ENCODE results near the gene ADPRHL1. TPM values are rescaled to one million over a fixed set of nuclear protein-coding genes. Genes with fewer than 3 reads are reported as not detected.

Gene ADPRHL1
- total RNA-seq, 1 donor from 2014 or later: 8.4 TPM

DNA sequence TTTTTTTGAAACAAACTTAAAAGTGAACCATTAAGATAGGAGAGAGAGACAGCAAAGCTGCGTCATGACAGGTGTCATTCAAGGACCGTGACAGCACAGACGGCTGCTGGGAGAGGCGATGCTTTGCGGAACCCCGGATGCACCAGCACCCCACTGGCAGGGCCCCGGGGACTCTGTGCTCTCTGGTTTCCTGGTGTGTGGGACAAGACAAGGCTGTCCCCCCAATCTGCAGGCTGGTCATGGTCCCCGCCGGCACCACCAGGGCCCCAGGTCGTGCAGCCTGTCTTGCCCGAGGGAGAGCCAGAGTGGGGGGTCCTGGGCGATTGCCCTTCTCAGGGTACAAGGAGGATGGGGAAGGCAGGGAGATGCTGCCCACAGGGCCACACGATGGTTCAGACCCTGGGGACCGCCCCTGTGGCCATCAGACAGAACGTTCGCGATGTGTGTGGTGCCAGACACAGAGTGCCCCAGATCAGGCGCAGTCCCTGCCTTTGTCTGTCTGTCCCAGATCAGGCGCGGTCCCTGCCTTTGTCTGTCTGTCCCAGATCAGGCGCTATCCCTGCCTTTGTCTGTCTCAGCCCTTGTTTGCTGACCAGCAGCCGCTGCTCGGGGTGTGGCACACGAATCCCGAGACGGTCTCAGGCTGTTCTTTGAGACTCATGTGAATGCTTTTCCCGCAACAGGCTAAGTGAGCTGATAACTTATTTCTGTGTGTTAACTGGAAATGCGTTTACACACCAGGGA, 36.1 kb downstream of the ADPRHL1 start:
- Mint-ChIP-seq H3K27me3 (ENCODE audit: low read depth) (no peaks in the 10 kb centered on the region), H3K4me1 (ENCODE audit: low read depth) (peaks cover 26% of the 10 kb centered on the region), H3K9me3 (ENCODE audit: low read depth) (peaks cover 3% of the 10 kb centered on the region), H3K36me3 (ENCODE audit: low read depth) (peaks cover 10% of the 10 kb centered on the region), H3K4me3 (ENCODE audit: unreplicated experiment) (no peak overlapping the region), H3K27ac (ENCODE audit: unreplicated experiment) (no peak overlapping the region)
- DNase-seq (ENCODE audit: low spot score): no peak
- TF ChIP-seq, protein P1, sequence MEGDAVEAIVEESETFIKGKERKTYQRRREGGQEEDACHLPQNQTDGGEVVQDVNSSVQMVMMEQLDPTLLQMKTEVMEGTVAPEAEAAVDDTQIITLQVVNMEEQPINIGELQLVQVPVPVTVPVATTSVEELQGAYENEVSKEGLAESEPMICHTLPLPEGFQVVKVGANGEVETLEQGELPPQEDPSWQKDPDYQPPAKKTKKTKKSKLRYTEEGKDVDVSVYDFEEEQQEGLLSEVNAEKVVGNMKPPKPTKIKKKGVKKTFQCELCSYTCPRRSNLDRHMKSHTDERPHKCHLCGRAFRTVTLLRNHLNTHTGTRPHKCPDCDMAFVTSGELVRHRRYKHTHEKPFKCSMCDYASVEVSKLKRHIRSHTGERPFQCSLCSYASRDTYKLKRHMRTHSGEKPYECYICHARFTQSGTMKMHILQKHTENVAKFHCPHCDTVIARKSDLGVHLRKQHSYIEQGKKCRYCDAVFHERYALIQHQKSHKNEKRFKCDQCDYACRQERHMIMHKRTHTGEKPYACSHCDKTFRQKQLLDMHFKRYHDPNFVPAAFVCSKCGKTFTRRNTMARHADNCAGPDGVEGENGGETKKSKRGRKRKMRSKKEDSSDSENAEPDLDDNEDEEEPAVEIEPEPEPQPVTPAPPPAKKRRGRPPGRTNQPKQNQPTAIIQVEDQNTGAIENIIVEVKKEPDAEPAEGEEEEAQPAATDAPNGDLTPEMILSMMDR (IDR thresholded peaks at IDR 0.05): no peak

GRCh38 chr13:113415825-113416224, 37.5 kb downstream of the ADPRHL1 start:
- DNase-seq (ENCODE audit: low spot score): no peak
- TF ChIP-seq, protein P1 (IDR thresholded peaks at IDR 0.05): no peak
- no peak overlapping the region for H3K27ac Mint-ChIP-seq (ENCODE audit: unreplicated experiment)
- H3K4me3 Mint-ChIP-seq (ENCODE audit: unreplicated experiment): no peak overlapping the region
- no peaks in the 10 kb centered on the region for H3K27me3 Mint-ChIP-seq (ENCODE audit: low read depth)
- peaks cover 3% of the 10 kb centered on the region for H3K9me3 Mint-ChIP-seq (ENCODE audit: low read depth)
- H3K4me1 Mint-ChIP-seq (ENCODE audit: low read depth): peaks cover 29% of the 10 kb centered on the region
- H3K36me3 Mint-ChIP-seq (ENCODE audit: low read depth): peaks cover 10% of the 10 kb centered on the region

DNA sequence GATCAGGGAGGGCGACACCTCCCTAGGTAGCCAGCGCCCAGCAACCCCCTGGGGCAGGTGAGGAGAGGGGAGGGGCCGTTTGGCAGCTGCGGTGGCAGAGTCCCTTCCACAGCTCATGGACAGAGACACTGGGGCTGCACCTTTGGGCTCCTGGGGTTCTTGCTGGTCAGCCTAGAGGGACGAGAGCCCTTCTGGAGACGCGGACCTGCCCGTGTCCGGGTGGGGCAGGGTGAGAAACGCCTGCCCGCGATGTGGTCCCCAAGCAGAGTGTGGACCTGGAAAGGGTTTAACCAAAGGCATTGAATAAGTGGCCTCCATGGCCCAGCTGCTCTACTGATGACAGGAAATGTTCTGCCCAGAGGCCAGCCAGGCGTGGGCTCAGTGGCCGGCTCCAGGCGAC, 38.3 kb downstream of the ADPRHL1 start:
- Mint-ChIP-seq H3K9me3 (ENCODE audit: low read depth) (peaks cover 3% of the 10 kb centered on the region), H3K4me3 (ENCODE audit: unreplicated experiment) (no peak overlapping the region), H3K4me1 (ENCODE audit: low read depth) (peaks cover 37% of the 10 kb centered on the region), H3K27me3 (ENCODE audit: low read depth) (no peaks in the 10 kb centered on the region), H3K36me3 (ENCODE audit: low read depth) (peaks cover 6% of the 10 kb centered on the region), H3K27ac (ENCODE audit: unreplicated experiment) (no peak overlapping the region)
- no peak for DNase-seq (ENCODE audit: low spot score)
- TF ChIP-seq, protein P1 (IDR thresholded peaks at IDR 0.05): no peak

GRCh38 chr13:113414335-113414734, 39.0 kb downstream of the ADPRHL1 start:
- TF ChIP-seq, protein P1 (IDR thresholded peaks at IDR 0.05): no peak
- Mint-ChIP-seq H3K27ac (ENCODE audit: unreplicated experiment) (peak overlapping the region; percentile 91), H3K4me3 (ENCODE audit: unreplicated experiment) (no peak overlapping the region), H3K36me3 (ENCODE audit: low read depth) (peaks cover 2% of the 10 kb centered on the region), H3K4me1 (ENCODE audit: low read depth) (peaks cover 44% of the 10 kb centered on the region), H3K9me3 (ENCODE audit: low read depth) (peaks cover 3% of the 10 kb centered on the region), H3K27me3 (ENCODE audit: low read depth) (no peaks in the 10 kb centered on the region)
- no peak for DNase-seq (ENCODE audit: low spot score)

- TF ChIP-seq, protein P1 (IDR thresholded peaks at IDR 0.05): peak; percentile 16
- Mint-ChIP-seq H3K4me1 (ENCODE audit: low read depth) (peaks cover 49% of the 10 kb centered on the region), H3K9me3 (ENCODE audit: low read depth) (peaks cover 3% of the 10 kb centered on the region), H3K4me3 (ENCODE audit: unreplicated experiment) (peak overlapping the region; percentile 36), H3K27me3 (ENCODE audit: low read depth) (no peaks in the 10 kb centered on the region), H3K27ac (ENCODE audit: unreplicated experiment) (peak overlapping the region; percentile 91), H3K36me3 (ENCODE audit: low read depth) (peaks cover 2% of the 10 kb centered on the region)
- DNase-seq (ENCODE audit: low spot score): no peak
Measured at GRCh38 chr13:113413898-113414282, 39.4 kb downstream of the ADPRHL1 start.

All from chondrocyte (in vitro differentiated cells).